GM23338 (cell line): ENCODE measurements around the gene CEACAM19. TPM values are rescaled to one million over a fixed set of nuclear protein-coding genes. Genes with fewer than 3 reads are reported as not detected.

Source experiments
- ATAC-seq: fragments of 200-7000 bp; cut with Tn5 transposase; 3 replicates; pipeline ENCODE4 v1.9.1; 2020
- DNase-seq: peaks from one replicate; pipeline ENCODE4 v3.0.0-alpha.2; 2015; ENCODE audit warnings: low spot score
- H2AFZ ChIP-seq: fragments of 200-600 bp; sonication (generic); 2 replicates; pipeline ENCODE4 v1.8.0; 2016; ENCODE audit warnings: antibody characterized with exemption, mild to moderate bottlenecking, moderate library complexity
- H3F3A ChIP-seq: fragments of 200-600 bp; sonication (generic); replicated peaks from 2 replicates; pipeline ENCODE4 v1.8.0; 2017; ENCODE audit warnings: antibody characterized with exemption, mixed run types, low read depth
- H3K27ac ChIP-seq: fragments of 200-600 bp; sonication (generic); 2 replicates; pipeline ENCODE4 v1.6.1; 2016; ENCODE audit warnings: low read depth
- H3K27me3 ChIP-seq: fragments of 200-600 bp; sonication (generic); 2 replicates; pipeline ENCODE4 v1.8.0; 2016; ENCODE audit warnings: mild to moderate bottlenecking, mixed run types, moderate library complexity; ENCODE audit not compliant: insufficient read depth
- H3K36me3 ChIP-seq: fragments of 200-600 bp; sonication (generic); 2 replicates; pipeline ENCODE4 v1.8.0; 2016; ENCODE audit warnings: mild to moderate bottlenecking; ENCODE audit not compliant: insufficient read depth
- H3K4me1 ChIP-seq: fragments of 200-600 bp; sonication (generic); 2 replicates; pipeline ENCODE4 v1.8.0; 2016; ENCODE audit warnings: mild to moderate bottlenecking, moderate library complexity; ENCODE audit not compliant: insufficient read depth
- H3K4me2 ChIP-seq: fragments of 200-600 bp; sonication (generic); 2 replicates; pipeline ENCODE4 v1.7.1; 2017; ENCODE audit warnings: mixed run types
- H3K4me3 ChIP-seq: fragments of 200-600 bp; sonication (generic); 2 replicates; pipeline ENCODE4 v1.6.1; 2016; ENCODE audit warnings: mixed run types
- H3K79me2 ChIP-seq: fragments of 200-600 bp; sonication (generic); replicated peaks from 2 replicates; pipeline ENCODE4 v1.8.0; 2017; ENCODE audit warnings: mild to moderate bottlenecking; ENCODE audit not compliant: insufficient read depth
- H3K9me2 ChIP-seq: fragments of 200-600 bp; sonication (generic); 2 replicates; pipeline ENCODE4 v1.8.0; 2017; ENCODE audit not compliant: insufficient read depth
- H4K20me1 ChIP-seq: fragments of 200-600 bp; sonication (generic); replicated peaks from 2 replicates; pipeline ENCODE4 v1.8.0; 2017; ENCODE audit warnings: mild to moderate bottlenecking; ENCODE audit not compliant: insufficient read depth
- H3K27ac Mint-ChIP-seq: 2 replicates; pipeline ENCODE4 v1.8.0; 2020; ENCODE audit warnings: inconsistent platforms, mild to moderate bottlenecking, moderate library complexity, mixed read lengths
- H3K27me3 Mint-ChIP-seq: 3 replicates; pipeline ENCODE4 v1.8.0; 2022; ENCODE audit warnings: low read depth, mild to moderate bottlenecking, moderate library complexity, mixed read lengths, inconsistent platforms; ENCODE audit not compliant: insufficient read depth, poor library complexity
- H3K36me3 Mint-ChIP-seq: 3 replicates; pipeline ENCODE4 v1.8.0; 2021; ENCODE audit warnings: low read depth, mild to moderate bottlenecking, inconsistent platforms, moderate library complexity, mixed read lengths
- H3K4me1 Mint-ChIP-seq: 3 replicates; pipeline ENCODE4 v1.8.0; 2020; ENCODE audit warnings: mild to moderate bottlenecking, inconsistent platforms, mixed read lengths
- H3K4me3 Mint-ChIP-seq: 3 replicates; pipeline ENCODE4 v1.8.0; 2021; ENCODE audit warnings: moderate library complexity, mild to moderate bottlenecking, inconsistent platforms, mixed read lengths
- H3K9me3 Mint-ChIP-seq: 3 replicates; pipeline ENCODE4 v1.8.0; 2020; ENCODE audit warnings: moderate library complexity, mild to moderate bottlenecking, inconsistent platforms, mixed read lengths
- CREB1 ChIP-seq: fragments of 250-450 bp; sonication (Bioruptor Pico); IDR thresholded peaks from 2 replicates; pipeline ENCODE4 v1.5.0; 2020; ENCODE audit warnings: low read depth, mild to moderate bottlenecking, moderate library complexity
- CTCF ChIP-seq, 2 experiments: fragments of 200-600 bp in 1 of 2; sonication (generic) in 1 of 2; conservative IDR thresholded peaks; 2 replicates each; pipeline versions ENCODE4 v1.5.1 to v1.6.1; 2016 to 2017; ENCODE audit warnings: antibody characterized with exemption in 2 of 2, low read depth in 2 of 2, mild to moderate bottlenecking in 2 of 2, moderate library complexity in 1 of 2
- ETS1 ChIP-seq: IDR thresholded peaks from 2 replicates; pipeline ENCODE4 v1.6.1; 2016; ENCODE audit warnings: antibody characterized with exemption
- EZH2 ChIP-seq: fragments of 200-600 bp; sonication (generic); IDR thresholded peaks from one replicate; pipeline ENCODE4 v1.8.0; 2017; ENCODE audit warnings: antibody characterized with exemption, mild to moderate bottlenecking, low read depth; ENCODE audit not compliant: unreplicated experiment
- EZH2phosphoT487 ChIP-seq: fragments of 200-600 bp; sonication (generic); IDR thresholded peaks from one replicate; pipeline ENCODE4 v1.8.1; 2018; ENCODE audit warnings: antibody characterized with exemption; ENCODE audit not compliant: unreplicated experiment
- JUNB ChIP-seq: IDR thresholded peaks from one replicate; pipeline ENCODE4 v1.6.1; 2016; ENCODE audit warnings: antibody characterized with exemption; ENCODE audit not compliant: unreplicated experiment
- NANOG ChIP-seq: IDR thresholded peaks from 2 replicates; pipeline ENCODE4 v1.6.1; 2016; ENCODE audit warnings: antibody characterized with exemption, borderline replicate concordance
- POLR2AphosphoS5 ChIP-seq: IDR thresholded peaks from 2 replicates; pipeline ENCODE4 v1.6.1; 2016; ENCODE audit warnings: antibody characterized with exemption, low read depth
- REST ChIP-seq: IDR thresholded peaks from one replicate; pipeline ENCODE4 v1.6.1; 2018; ENCODE audit warnings: antibody characterized with exemption; ENCODE audit not compliant: unreplicated experiment
- STAT1 ChIP-seq: IDR thresholded peaks from one replicate; pipeline ENCODE4 v1.6.1; 2016; ENCODE audit warnings: antibody characterized with exemption; ENCODE audit not compliant: unreplicated experiment
- ZNF114 ChIP-seq: fragments of 250-450 bp; sonication (Bioruptor Pico); IDR thresholded peaks from 2 replicates; pipeline ENCODE4 v1.5.0; 2020; ENCODE audit warnings: mild to moderate bottlenecking, moderate library complexity
- ZNF331 ChIP-seq: fragments of 250-450 bp; sonication (Bioruptor Pico); IDR thresholded peaks from 2 replicates; pipeline ENCODE4 v1.5.0; 2020; ENCODE audit warnings: low read depth, mild to moderate bottlenecking, moderate library complexity
- ZNF462 ChIP-seq: fragments of 250-450 bp; sonication (Bioruptor Pico); IDR thresholded peaks from 2 replicates; pipeline ENCODE4 v1.5.0; 2020; ENCODE audit warnings: mild to moderate bottlenecking, moderate library complexity
- polyA plus RNA-seq: library from polyadenylated mRNA; unstranded; fragments of >200 nt; fragmentation: Nextera tagmentation; extraction: Ambion mirVana; gene quantifications from 2 replicates; pipeline ENCODE4 v1.2.1, GENCODE V29; 2016
- total RNA-seq: library from RNA; depleted of rRNA; stranded (reverse); fragments of >200 nt; shearing (Covaris generic); gene quantifications from 2 replicates; pipeline ENCODE4 v1.2.3, GENCODE V29; 2014

The CEACAM19 gene
- total and polyA plus RNA-seq, 2 experiments from 2014 or later, result 0.38 to 0.76 TPM

- H4K20me1 ChIP-seq, result no peaks in the 10 kb centered on the region; the same call in 1 of the 2 replicates
- no peak overlapping the region for H3K4me3 ChIP-seq
- no peaks in the 10 kb centered on the region for H3K4me1 Mint-ChIP-seq
- peaks cover 7% of the 10 kb centered on the region for H3K27me3 Mint-ChIP-seq
- H3K27me3 ChIP-seq, result no peaks in the 10 kb centered on the region
- no peaks in the 10 kb centered on the region for H3K79me2 ChIP-seq
- no peak for DNase-seq
- no peaks in the 10 kb centered on the region for H3K9me2 ChIP-seq
- no peak for ATAC-seq
- no peak overlapping the region for H3K4me3 Mint-ChIP-seq
- H2AFZ ChIP-seq, result no peak overlapping the region; the same call in 1 of the 2 replicates
- no peaks in the 10 kb centered on the region for H3K36me3 ChIP-seq
- H3K9me3 Mint-ChIP-seq, result no peaks in the 10 kb centered on the region
- TF ChIP-seq ZNF462, result no peak
- TF ChIP-seq STAT1, result no peak
- no peak for TF ChIP-seq ZNF331 (CRISPR knock-in tag)
- TF ChIP-seq CREB1 (CRISPR knock-in tag), result no peak
- TF ChIP-seq CTCF (conservative IDR thresholded peaks at IDR 0.05; ENCODE audit: low read depth in 2 of 2), result no peak
- TF ChIP-seq EZH2, result no peak
- no peak for TF ChIP-seq POLR2AphosphoS5
- TF ChIP-seq REST, result no peak
- no peak for TF ChIP-seq NANOG
- no peak for TF ChIP-seq EZH2phosphoT487
- TF ChIP-seq ETS1, result no peak
- TF ChIP-seq JUNB, result no peak
- no peak for TF ChIP-seq ZNF114 (CRISPR knock-in tag)
- H3K4me2 ChIP-seq, result no peak overlapping the region
- H3K36me3 Mint-ChIP-seq, result no peaks in the 10 kb centered on the region
- H3K27ac Mint-ChIP-seq, result no peak overlapping the region
- H3K4me1 ChIP-seq, result no peaks in the 10 kb centered on the region
- no peak overlapping the region for H3K27ac ChIP-seq
- no peaks in the 10 kb centered on the region for H3F3A ChIP-seq
These were observed 32.2 kb downstream of the CEACAM19 start for GRCh38 chr19:44703336-44704078.
